Breast epithelium (tissue), 3 donors: Measurements from ENCODE around the gene CHFR.

Source experiments
- POLR2AphosphoS5 ChIP-seq, 3 donors: sonication (generic); formaldehyde crosslinking; IDR thresholded peaks; one replicate each; pipeline ENCODE4 v1.6.1; 2017; ENCODE audit warnings: antibody characterized with exemption in 3 of 3
- TF ChIP-seq, protein P1 (sequence below), 3 donors: fragments of 450-650 bp; IDR thresholded peaks; one replicate each; pipeline ENCODE4 v1.5.1; 2016 to 2017; ENCODE audit warnings: antibody characterized with exemption in 3 of 3, mild to moderate bottlenecking in 3 of 3, moderate library complexity in 3 of 3

DNA sequence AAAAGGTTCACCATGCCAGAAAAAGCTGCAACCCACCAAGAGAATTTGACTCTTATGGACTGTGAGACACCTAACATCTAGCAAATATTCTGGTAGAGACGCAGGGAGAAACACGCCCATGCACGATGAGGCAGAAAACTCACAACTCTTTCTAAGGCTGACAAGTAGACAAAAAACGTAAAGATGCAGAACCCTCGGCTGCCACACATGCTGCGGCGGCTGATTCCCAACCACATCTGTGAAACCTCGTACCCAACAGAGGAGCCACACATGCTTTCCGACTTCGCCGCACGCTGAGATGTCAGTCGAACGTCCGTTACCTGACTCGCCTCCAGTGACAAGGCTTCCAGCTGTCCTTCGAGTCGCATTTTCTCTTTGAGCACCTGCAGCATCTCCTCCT, 80.5 kb downstream of the CHFR start:
- TF ChIP-seq, protein P1, sequence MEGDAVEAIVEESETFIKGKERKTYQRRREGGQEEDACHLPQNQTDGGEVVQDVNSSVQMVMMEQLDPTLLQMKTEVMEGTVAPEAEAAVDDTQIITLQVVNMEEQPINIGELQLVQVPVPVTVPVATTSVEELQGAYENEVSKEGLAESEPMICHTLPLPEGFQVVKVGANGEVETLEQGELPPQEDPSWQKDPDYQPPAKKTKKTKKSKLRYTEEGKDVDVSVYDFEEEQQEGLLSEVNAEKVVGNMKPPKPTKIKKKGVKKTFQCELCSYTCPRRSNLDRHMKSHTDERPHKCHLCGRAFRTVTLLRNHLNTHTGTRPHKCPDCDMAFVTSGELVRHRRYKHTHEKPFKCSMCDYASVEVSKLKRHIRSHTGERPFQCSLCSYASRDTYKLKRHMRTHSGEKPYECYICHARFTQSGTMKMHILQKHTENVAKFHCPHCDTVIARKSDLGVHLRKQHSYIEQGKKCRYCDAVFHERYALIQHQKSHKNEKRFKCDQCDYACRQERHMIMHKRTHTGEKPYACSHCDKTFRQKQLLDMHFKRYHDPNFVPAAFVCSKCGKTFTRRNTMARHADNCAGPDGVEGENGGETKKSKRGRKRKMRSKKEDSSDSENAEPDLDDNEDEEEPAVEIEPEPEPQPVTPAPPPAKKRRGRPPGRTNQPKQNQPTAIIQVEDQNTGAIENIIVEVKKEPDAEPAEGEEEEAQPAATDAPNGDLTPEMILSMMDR (IDR thresholded peaks at IDR 0.05), result no peak
- TF ChIP-seq POLR2AphosphoS5 (IDR thresholded peaks at IDR 0.05), result no peak
